HG03469 (cell line): ENCODE data around the gene ZNF217.
A peak's percentile ranks its signal among the peaks of the same experiment; 100 is the strongest.
"Not testable (repeated sequence)": the region's sequence is repeated elsewhere in the genome, so short reads cannot be mapped to it uniquely, and the experiment has no call there.

Source experiments
- ATAC-seq: cut with Tn5 transposase; IDR thresholded peaks from one replicate; pipeline ENCODE4 v1.9.1; 2021; ENCODE audit warnings: mild to moderate bottlenecking, moderate library complexity, moderate number of reproducible peaks; ENCODE audit not compliant: unreplicated experiment

Gene ZNF217

DNA sequence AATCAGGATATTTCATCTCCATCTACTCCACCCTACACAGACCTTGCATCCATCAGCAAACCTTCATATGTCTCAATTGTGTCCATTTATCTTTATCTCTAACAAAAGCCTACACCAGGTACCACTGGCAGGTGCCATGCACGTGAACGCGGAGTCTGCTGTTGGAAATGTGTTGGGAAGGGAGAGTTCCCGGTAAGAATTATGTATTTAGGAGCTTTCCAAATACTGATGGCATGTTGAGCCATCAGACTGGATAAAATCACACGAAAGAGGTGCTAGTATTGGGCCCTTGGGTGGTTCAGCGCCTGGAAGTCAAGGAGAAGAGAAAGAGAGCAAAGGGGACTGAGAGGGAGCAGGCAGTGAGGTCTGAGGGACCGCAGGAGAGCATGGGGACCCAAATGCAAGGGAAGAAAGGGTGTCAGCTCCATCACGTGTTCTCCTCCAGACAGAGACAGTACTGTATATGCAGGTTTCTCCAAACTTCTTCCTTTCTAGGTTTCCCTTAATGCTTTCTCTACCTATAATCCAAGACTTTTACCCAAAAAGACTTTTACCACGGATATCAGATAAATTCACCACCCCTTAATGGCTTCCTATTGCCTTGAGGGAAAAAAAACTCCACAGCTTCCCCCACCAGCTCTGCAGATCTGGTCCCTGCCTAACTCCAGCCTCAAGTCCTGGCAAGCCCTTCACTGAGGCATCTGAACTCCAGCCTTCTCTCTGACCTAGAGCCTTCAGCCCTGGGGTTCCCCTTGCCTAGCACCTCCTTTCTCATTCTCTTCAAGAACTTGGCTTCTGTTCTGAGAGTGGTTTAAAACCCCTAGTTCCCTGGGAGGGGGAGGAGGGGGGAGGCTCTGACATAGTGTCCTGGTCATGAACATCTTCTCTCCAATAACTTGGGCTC lies 4.8 kb upstream of the ZNF217 start:
- ATAC-seq, result no peak

DNA sequence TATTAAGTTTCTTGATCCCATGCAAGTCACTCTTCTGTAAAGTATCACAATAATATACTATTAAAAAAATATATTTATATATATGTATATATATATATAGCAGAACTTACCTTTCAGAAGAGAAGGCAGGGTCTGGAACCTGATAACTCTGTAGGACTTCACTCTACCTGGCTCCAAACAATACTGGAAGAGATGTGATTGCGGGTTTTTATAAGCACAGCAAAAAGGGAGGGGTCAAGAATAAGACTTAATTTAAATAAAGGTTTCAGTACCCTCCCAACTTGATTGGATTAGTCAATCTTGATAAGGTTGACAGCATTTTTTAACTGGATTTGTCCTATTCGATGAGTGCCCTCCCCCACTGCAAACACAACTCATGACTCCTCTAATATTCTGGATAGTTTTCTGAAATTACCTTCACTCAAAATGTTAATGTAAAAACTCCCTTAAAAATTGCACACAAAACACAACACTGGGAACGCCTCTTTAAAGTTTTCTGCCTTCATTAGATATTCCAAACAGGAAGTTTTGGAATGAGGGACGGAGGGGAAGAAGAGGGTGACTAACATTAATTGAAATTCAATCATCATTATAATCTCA lies 4.0 kb upstream of the ZNF217 start:
- no peak for ATAC-seq

DNA sequence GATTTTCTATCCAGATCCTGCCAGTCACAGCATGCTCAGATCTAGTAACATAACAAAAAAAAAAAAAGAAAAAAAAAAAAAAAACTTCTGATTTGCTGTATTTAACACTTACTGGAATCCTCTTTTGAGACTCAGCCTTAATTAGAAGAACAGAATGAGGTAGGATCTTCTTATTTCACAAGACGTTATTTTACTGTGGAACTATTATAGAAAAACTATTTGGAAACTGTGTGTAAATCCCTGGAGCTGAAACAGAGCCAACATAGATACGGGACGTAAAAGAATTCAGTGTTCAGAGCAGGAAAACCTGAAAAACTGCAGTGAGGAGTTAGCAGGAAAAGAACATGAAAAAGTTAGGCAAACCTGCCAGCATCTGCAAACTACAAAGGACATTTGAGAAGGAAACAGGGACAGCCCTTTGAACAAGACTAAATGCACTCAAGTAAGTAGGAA lies 3.4 kb upstream of the ZNF217 start:
- no peak for ATAC-seq

DNA sequence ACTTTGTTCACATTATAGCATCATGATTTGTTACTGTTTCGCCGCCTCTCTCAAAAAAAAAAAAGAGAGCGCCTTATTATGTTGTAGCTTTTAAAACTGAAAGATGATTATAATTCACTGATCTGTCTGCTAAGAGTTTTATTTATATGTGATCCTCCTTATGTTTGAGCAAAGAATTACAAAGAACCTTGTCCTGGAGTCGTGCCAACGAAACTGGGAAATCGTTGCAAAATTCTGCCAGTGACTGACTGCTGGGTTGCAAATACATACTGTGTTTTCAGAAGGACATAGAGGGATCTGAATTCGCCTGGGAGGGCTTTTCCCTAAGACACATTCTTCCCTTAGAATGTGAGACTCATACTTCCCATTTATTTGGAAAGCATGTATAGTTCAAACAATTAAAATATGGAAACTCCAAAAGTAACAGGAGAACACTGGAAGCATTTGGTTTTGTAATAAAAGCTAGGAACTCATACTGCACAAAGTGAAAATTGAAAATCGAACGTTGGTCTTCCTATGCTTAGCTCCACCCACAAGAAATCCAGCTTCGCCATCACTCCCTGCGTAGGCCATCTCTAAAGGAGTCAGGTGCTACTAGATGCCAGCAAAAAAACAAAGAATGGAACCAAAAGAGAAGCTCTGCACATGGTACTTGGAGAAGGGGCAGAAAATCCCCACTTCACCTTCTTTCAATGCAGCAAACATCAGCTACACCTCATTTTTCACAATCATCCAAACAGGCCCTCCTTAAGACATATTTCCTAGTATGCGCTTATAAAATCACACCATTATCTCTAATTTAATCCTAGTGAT lies 2.8 kb upstream of the ZNF217 start:
- not testable (repeated sequence) for ATAC-seq

GRCh38 chr20:53595742-53596141 lies 2.1 kb upstream of the ZNF217 start:
- not testable (repeated sequence) for ATAC-seq

DNA sequence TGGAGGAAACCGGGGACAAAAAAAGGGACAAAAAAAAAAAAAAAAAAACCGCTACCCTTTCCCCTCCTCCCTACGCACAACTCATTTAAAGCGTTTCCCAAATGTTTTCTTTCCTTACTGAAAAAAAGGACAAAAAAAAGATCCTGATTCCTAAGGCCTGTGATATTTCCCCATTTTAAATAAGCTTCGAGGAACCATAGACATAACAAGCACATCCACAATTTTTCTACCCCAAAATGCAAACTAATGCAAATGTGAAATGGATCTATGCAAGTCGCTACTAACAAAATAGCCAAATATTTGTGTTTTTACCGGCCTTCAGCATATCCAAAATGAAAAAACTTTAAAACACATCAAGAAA lies 1.4 kb upstream of the ZNF217 start:
- ATAC-seq, result no peak

GRCh38 chr20:53594068-53595017 lies 704 bp upstream of the ZNF217 start:
- ATAC-seq, result peak; percentile 40

- ATAC-seq, result no peak
Observed at GRCh38 chr20:53592992-53593465, 610 bp downstream of the ZNF217 start.

DNA sequence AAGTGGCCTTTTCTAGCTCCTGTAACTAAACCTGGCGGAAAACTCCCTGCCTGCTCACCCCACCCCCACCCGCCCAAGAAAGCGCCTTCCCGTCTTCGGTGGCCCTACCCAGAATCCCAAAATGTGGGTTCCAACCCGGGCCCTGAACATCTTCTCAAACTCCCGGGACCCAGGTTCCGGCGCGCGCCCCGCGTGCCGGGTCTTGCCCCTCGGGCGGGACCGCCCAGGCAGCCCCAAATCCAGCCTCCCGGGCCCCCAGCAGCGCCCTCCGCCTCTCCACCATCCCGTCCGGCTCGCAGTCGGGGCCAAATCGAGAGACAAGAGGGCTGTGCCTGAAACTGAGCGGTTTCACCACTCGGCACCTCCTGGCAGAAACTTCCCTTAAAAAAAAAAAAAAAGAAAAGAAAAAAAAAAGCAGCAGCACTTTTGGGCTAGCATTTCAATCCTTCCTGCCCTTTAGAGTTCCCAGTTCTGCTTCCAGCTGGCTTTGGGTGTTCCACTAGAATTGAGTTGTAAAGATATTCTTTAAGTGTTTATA lies 1.1 kb downstream of the ZNF217 start:
- ATAC-seq, result not testable (repeated sequence)

GRCh38 chr20:53591941-53592441 lies 1.6 kb downstream of the ZNF217 start:
- not testable (repeated sequence) for ATAC-seq

DNA sequence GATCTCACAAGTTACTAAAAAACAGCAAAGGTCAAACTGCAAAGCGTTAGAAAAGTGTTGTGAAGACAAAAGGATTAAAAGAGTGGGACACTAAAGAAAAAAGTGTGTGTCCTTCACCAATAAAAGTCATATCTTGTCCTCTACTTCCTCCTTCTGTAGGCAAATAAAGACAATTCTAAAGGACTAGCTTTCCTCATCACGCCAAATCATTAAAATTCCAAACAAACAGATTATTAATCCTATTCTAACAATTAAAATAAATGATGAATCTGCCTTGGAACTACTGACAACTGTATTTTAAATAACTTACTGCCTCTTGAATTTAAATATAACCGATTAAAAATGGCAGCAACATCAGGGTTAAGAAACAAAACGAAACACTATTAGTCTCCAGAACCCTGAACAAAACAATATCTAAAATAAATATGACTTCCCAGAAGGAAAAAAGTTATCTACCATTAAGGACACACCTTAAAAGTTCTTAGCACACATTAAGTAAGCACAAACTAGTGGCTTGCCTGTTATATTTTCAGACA lies 2.4 kb downstream of the ZNF217 start:
- not testable (repeated sequence) for ATAC-seq

GRCh38 chr20:53590608-53591007 lies 3.0 kb downstream of the ZNF217 start:
- not testable (repeated sequence) for ATAC-seq

GRCh38 chr20:53590122-53590521 lies 3.5 kb downstream of the ZNF217 start:
- not testable (repeated sequence) for ATAC-seq

GRCh38 chr20:53589321-53590065 lies 4.1 kb downstream of the ZNF217 start:
- not testable (repeated sequence) for ATAC-seq

DNA sequence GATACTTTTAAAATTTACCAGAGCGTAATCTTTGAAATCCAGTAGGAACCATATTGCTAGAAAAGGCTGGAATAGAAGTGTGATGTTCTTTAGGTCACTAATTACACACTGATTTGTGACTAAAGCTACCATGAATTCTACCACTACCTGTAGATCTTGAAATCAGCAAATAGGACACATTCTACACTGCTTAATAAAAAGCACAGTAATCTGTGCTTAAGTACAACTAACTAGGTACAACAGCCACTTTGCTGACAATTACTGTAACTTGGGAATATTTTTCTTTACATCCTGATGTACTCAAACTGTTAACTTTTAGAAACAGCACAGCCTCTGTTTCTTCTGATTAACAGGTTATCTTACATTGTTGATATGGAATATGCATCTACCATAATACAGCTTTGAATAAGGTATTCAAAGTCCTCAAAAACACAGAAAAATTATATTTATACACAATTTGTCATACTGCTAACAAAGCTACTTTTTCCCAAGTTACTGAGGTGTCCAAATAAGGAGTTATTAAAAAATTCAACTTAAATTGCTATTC lies 6.4 kb downstream of the ZNF217 start:
- not testable (repeated sequence) for ATAC-seq

GRCh38 chr20:53586640-53587039 lies 7.0 kb downstream of the ZNF217 start:
- no peak for ATAC-seq

- not testable (repeated sequence) for ATAC-seq
Observed at GRCh38 chr20:53585910-53586309, 7.7 kb downstream of the ZNF217 start.

GRCh38 chr20:53585004-53585569 lies 8.6 kb downstream of the ZNF217 start:
- not testable (repeated sequence) for ATAC-seq
